Uterus (tissue), 4 donors: ENCODE measurements around the gene MED1. TPM values are rescaled to one million over a fixed set of nuclear protein-coding genes. Genes with fewer than 3 reads are reported as not detected.
"Not testable (repeated sequence)": the region's sequence is repeated elsewhere in the genome, so short reads cannot be mapped to it uniquely, and the experiment has no call there.

Experiments
- DNase-seq, 2 donors: peaks; one replicate each; pipeline ENCODE4 v3.0.0-alpha.2; 2019 to 2020
- H3K27ac ChIP-seq, 2 donors: fragments of 200-600 bp; sonication (generic); 1 replicate in 1 of 2; 2 replicates in 1 of 2; pipeline ENCODE4 v1.5.1; 2016 to 2018
- H3K27me3 ChIP-seq, 2 donors: fragments of 200-600 bp; sonication (generic); one replicate each; pipeline ENCODE4 v1.5.1; 2018 to 2019; ENCODE audit warnings: control low read depth in 1 of 2
- H3K36me3 ChIP-seq, 2 donors: fragments of 200-600 bp; sonication (generic); one replicate each; pipeline ENCODE4 v1.5.1; 2019; ENCODE audit warnings: control low read depth in 1 of 2
- H3K4me1 ChIP-seq, 2 donors: fragments of 200-600 bp; sonication (generic); one replicate each; pipeline ENCODE4 v1.5.1; 2018 to 2019; ENCODE audit warnings: control low read depth in 1 of 2
- H3K4me3 ChIP-seq, 2 donors: fragments of 200-600 bp; sonication (generic); 1 replicate in 1 of 2; 2 replicates in 1 of 2; pipeline ENCODE4 v1.5.1; 2018 to 2019; ENCODE audit warnings: mild to moderate bottlenecking in 1 of 2
- H3K9me3 ChIP-seq, 2 donors: fragments of 200-600 bp; sonication (generic); one replicate each; pipeline ENCODE4 v1.5.1; 2019; ENCODE audit warnings: control low read depth in 1 of 2
- CTCF ChIP-seq, 4 experiments: fragments of 200-600 bp in 2 of 4; fragments of 450-650 bp in 2 of 4; sonication (generic) in 2 of 4; IDR thresholded peaks; one replicate each; pipeline ENCODE4 v1.5.1; 2016 to 2019; ENCODE audit warnings: antibody characterized with exemption in 4 of 4, mild to moderate bottlenecking in 2 of 4, moderate library complexity in 1 of 4
- POLR2A ChIP-seq, 2 donors: fragments of 450-650 bp; IDR thresholded peaks; one replicate each; pipeline ENCODE4 v1.6.1; 2016; ENCODE audit warnings: antibody characterized with exemption in 2 of 2, mild to moderate bottlenecking in 1 of 2, moderate library complexity in 1 of 2
- intact Hi-C: fragments of 100-400 bp; cut with DNase I; formaldehyde crosslinking; loops from one replicate; pipeline ENCODE4 v1.15.1; 2023; ENCODE audit warnings: low total_unique reads
- total RNA-seq, 4 donors: library from RNA; depleted of rRNA in 3 of 4; stranded (reverse); fragments of >200 nt in 3 of 4; gene quantifications; one replicate each; pipeline versions ENCODE4 v1.1.0 to v1.2.4, GENCODE V29; 2014 to 2023
- donor health status: DM: yes; HTN: yes; CAD: no.

MED1 gene
- total RNA-seq, 4 donors from 2014 or later: 19.7 to 49.6 (median 25.9) TPM

GRCh38 chr17:39485555-39485954, 34.5 kb upstream of the MED1 start:
- no peak for DNase-seq
- no peak overlapping the region for H3K4me3 ChIP-seq
- H3K36me3 ChIP-seq: peaks cover 0 to 3% of the 10 kb centered on the region in 2 donors
- no peak for TF ChIP-seq CTCF (IDR thresholded peaks at IDR 0.05)
- no peak overlapping the region for H3K27ac ChIP-seq
- H3K27me3 ChIP-seq: no peaks in the 10 kb centered on the region
- H3K9me3 ChIP-seq: no peaks in the 10 kb centered on the region
- intact Hi-C loops: no loop called here
- H3K4me1 ChIP-seq: no peaks in the 10 kb centered on the region

GRCh38 chr17:39484178-39484577, 33.1 kb upstream of the MED1 start:
- Histone ChIP-seq H3K9me3 (no peaks in the 10 kb centered on the region), H3K27me3 (no peaks in the 10 kb centered on the region), H3K27ac (no peak overlapping the region), H3K4me3 (no peak overlapping the region), H3K36me3 (no peaks in the 10 kb centered on the region), H3K4me1 (no peaks in the 10 kb centered on the region)
- TF ChIP-seq POLR2A (IDR thresholded peaks at IDR 0.05) (no peak), CTCF (IDR thresholded peaks at IDR 0.05) (no peak)
- intact Hi-C loops: no loop called here
- DNase-seq: no peak

GRCh38 chr17:39483506-39483905, 32.4 kb upstream of the MED1 start:
- intact Hi-C loops: no loop called here

GRCh38 chr17:39479631-39480030, 28.6 kb upstream of the MED1 start:
- H3K36me3 ChIP-seq, H3K4me3 ChIP-seq, H3K9me3 ChIP-seq, H3K27me3 ChIP-seq, DNase-seq, H3K4me1 ChIP-seq, H3K27ac ChIP-seq, intact Hi-C loops: not testable (repeated sequence)

More at GRCh38 chr17:39483506-39483905, 32.4 kb upstream of the MED1 start:
- DNase-seq: no peak
- TF ChIP-seq POLR2A (IDR thresholded peaks at IDR 0.05): no peak
- TF ChIP-seq CTCF (IDR thresholded peaks at IDR 0.05): no peak
- no peaks in the 10 kb centered on the region for H3K27me3 ChIP-seq
- no peaks in the 10 kb centered on the region for H3K9me3 ChIP-seq
- no peak overlapping the region for H3K4me3 ChIP-seq
- no peaks in the 10 kb centered on the region for H3K4me1 ChIP-seq
- no peaks in the 10 kb centered on the region for H3K36me3 ChIP-seq
- H3K27ac ChIP-seq: no peak overlapping the region

- no peak for DNase-seq
- H3K27ac ChIP-seq: no peak overlapping the region
- H3K9me3 ChIP-seq: no peaks in the 10 kb centered on the region
- no peaks in the 10 kb centered on the region for H3K27me3 ChIP-seq
- TF ChIP-seq CTCF (IDR thresholded peaks at IDR 0.05) (no peak), POLR2A (IDR thresholded peaks at IDR 0.05) (no peak)
- no peak overlapping the region for H3K4me3 ChIP-seq
- intact Hi-C loops: no loop called here
- H3K36me3 ChIP-seq: no peaks in the 10 kb centered on the region
- no peaks in the 10 kb centered on the region for H3K4me1 ChIP-seq
Observed at GRCh38 chr17:39473310-39473709, 22.2 kb upstream of the MED1 start.

- H3K9me3 ChIP-seq, intact Hi-C loops, H3K36me3 ChIP-seq, H3K27ac ChIP-seq, DNase-seq, H3K4me3 ChIP-seq, H3K27me3 ChIP-seq: not testable (repeated sequence)
- H3K4me1 ChIP-seq: peaks cover 4 to 11% of the 10 kb centered on the region in 2 donors
Observed at GRCh38 chr17:39468610-39469009, 17.5 kb upstream of the MED1 start.

GRCh38 chr17:39464639-39465181, 13.6 kb upstream of the MED1 start:
- peaks cover 4 to 11% of the 10 kb centered on the region in 2 donors for H3K4me1 ChIP-seq
- DNase-seq, H3K27ac ChIP-seq, H3K27me3 ChIP-seq, H3K36me3 ChIP-seq, intact Hi-C loops, H3K9me3 ChIP-seq: not testable (repeated sequence)
- peak overlapping the region in 1 of 2 donors; percentile 71 for H3K4me3 ChIP-seq
